Smooth muscle cell of trachea (primary cell): ENCODE data around the gene FBXO28. TPM values are rescaled to one million over a fixed set of nuclear protein-coding genes. Genes with fewer than 3 reads are reported as not detected.

Experiments
- total RNA-seq: library from RNA; depleted of rRNA; stranded (reverse); fragments of >200 nt; gene quantifications from 2 replicates; pipeline ENCODE4 v1.2.1, GENCODE V29; 2014

FBXO28 gene
- 27.0 and 33.0 TPM in 2 replicates for total RNA-seq

DNA sequence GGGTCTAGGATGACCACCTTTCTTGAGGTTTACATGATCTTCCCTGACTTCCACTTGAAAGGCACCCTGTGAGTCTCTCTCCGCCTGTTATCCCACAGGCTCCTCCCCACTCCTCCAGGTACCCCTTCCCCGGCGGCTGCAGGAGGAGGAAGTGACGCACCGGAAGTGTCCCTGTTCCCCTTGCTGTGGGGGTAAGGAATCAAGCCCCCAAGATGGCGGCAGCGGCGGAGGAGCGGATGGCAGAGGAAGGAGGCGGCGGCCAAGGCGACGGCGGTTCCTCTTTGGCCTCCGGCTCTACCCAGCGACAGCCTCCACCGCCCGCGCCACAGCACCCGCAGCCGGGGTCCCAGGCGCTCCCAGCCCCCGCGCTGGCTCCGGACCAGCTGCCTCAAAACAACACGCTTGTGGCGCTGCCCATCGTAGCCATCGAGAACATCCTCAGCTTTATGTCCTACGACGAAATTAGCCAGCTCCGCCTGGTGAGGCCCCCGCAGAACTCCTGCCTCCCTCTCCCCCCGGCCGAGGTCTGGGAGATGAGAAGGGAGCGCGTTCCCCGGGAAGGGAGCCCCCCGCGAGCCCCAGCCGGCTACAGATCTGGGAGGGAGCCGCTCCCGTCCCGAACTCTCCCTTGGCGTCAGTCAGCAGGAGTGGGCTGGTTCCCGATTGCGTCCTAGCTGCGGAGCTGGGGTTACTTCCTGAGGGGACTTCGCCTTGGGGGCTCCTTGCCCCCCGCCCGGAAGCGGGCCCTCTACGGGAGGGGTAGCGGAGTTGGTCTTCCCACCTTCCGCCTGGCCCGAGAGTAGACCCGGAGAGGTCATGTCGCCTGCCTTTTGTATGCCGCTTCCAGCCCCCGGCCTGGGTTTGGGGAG is at the start of gene FBXO28:
Gene FBXO28 (plus strand): TSS at position 194 of the 869 bp plus-strand sequence. CDS start 19 bp downstream, at position 213.

GRCh38 chr1:224182866-224183590 is 69.1 kb downstream of the FBXO28 start, which contains the start of gene DEGS1:
DEGS1 (plus strand) TSS chr1:224183240; CDS start chr1:224183337, 97 bp downstream.

Other genes starting within 250 kb of the FBXO28 start
- 71.8 and 103 TPM in 2 replicates for gene DEGS1, start 69.1 kb downstream of the FBXO28 start, total RNA-seq
- gene NVL, start 216.1 kb downstream of the FBXO28 start, total RNA-seq: 19.0 and 25.9 TPM in 2 replicates
- 79.6 and 96.4 TPM in 2 replicates for gene CNIH4, start 242.8 kb downstream of the FBXO28 start, total RNA-seq